LHCN-M2 (cell line): ENCODE data around the gene ANKEF1. TPM values are rescaled to one million over a fixed set of nuclear protein-coding genes. Genes with fewer than 3 reads are reported as not detected.
"Not testable (repeated sequence)": the region's sequence is repeated elsewhere in the genome, so short reads cannot be mapped to it uniquely, and the experiment has no call there.

Experiments
- DNase-seq: peaks from one replicate; pipeline ENCODE4 v3.0.0-alpha.2; 2012; ENCODE audit warnings: low read depth
- total RNA-seq: library from RNA; depleted of rRNA; stranded (reverse); fragments of >200 nt; gene quantifications from 2 replicates; pipeline ENCODE4 v1.2.3, GENCODE V29; 2014

Gene ANKEF1
- total RNA-seq, 1 experiment from 2014 or later = 0.23 TPM

DNA sequence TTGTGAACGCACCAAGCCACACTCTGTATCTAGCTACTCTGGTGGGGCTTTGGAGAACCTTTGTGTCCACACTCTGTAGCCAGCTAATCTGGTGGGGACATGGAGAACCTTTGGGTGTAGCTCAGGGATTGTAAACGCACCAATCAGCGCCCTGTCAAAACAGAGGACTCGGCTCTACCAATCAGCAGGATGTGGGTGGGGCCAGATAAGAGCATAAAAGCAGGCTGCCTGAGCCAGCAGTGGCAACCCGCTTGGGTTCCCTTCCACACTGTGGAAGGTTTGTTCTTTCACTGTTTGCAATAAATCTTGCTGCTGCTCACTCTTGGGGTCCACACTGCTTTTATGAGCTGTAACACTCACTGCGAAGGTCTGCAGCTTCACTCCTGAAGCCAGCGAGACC, 2.5 kb upstream of the ANKEF1 start:
- DNase-seq = not testable (repeated sequence)

DNA sequence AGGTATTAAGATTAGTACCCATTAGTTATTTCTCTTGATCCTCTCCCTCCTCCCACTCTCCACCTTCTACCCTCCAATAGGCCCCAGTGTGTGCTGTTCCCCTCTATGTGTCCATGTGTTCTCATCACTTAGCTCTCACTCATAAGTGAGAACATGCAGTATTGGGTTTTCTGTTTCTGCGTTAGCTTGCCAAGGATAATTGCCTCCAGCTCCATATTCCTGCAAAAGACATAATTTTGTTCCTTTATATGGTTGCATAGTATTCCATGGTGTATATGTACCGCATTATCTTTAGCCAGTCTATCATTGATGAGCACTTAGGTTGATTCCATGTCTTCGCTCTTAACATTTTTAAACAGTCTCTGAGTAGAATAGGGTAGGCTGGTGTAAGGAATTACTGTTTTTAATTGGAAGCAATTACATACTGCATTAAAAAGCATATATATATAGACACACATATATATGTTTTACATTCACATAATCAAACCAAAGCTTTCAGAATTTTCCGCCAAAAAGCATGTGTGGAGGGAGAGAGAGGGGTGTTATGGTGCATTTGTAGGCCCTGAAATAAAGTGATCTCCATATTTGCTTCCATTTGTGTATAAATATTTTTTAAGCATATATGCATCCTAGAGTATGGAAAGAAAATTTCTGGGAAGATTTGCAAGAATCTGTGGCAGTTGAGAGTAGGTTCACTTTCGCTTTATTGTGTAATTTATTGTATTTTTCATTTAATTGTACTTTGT, 709 bp upstream of the ANKEF1 start:
- no peak for DNase-seq

DNA sequence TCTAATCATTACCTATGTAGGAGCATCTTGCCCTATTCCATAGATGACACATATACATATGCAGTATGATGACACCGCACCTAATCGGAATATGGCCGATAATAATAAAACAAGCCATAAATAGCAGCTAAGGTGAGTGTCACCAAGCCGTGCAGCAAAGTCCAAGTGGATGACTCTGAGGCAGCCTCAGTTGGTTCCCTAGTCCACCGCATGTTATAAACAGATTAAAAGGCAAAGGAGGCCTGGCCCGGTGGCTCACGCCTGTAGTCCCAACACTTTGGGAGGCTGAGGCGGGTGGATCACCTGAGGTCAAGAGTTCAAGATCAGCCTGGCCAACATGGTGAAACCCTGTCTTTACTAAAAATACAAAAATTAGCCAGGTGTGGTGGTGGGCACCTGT, 1.5 kb downstream of the ANKEF1 start:
- DNase-seq = not testable (repeated sequence)

DNA sequence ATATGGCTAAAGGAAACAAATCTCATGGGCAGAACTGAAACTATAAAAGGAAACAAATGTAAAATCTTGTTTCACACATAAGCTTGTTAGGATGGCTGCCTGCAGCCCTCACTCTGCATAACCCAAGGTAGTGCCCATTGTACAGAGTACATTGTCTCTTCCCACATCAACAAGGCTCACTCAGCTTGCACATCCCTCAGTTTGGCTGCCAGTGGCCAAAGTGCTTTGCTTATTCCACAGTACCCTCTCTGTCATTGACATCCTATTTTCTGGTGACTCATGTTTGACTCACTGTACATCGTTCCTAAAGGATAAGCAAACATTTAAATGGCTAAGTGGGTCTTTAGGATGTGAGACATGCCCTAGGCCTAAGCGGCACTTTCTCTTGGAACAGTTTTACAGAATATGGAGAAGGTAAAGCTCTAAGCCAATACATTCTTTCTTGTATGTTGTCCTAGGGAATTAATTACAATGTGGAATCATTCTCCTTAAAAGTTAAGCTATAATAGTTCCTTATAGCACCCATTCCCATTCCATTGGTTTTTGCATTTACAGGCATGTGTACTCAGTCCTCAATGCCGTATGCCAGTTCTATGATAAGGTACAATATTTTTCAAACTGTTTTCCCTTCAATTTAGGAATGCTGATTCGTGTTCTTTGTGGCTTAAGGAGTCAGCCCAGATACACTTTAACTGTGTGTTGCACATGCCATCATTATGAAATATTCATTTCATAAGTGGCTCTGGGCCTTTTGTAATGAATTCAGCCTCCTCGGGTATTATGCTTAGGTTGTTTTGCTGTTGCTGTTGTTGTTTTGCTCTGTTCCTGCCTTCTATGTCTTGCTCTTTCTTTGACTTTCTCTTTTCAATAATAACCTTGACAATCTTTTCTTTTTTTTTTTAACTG, 5.5 kb downstream of the ANKEF1 start:
- peak; percentile 77 for DNase-seq

DNA sequence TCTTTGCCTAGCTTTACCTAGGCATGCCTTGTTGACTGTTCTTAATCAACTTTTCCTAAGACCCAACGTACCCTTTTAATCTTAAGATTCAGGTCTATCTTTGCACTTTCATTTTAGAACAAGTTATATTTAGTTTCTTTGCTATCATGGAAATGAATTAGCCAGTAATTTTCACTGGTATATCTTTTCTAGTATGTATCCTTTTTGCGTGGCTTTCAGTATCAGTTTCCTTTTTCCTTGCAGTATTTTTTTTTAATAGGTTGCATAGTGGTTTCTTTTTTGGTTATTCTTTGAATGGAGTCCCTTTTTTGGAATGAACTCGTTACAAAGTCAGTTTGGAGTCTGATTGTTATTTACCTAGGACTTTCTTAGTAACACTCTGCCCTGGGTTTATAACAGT, 7.3 kb downstream of the ANKEF1 start:
- DNase-seq = no peak

DNA sequence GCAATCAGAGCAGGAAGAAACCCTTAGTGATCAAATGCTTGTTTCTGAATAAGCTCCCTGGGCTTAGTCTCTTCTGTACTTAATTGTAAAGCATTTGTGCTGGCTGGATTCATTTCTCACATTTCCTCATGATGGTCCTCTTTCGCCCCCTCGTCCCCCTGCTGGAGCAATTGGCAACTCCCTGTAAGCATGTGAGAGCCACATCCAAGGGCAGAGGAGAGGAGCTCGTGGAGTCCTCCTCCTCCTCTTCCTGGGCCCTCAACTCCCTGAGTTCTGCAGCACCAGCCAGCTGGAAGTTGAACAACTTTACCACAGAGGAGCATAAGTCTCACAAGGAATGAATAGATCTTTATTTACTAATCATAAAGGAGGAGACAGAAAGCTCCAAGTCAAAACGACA, 12.6 kb downstream of the ANKEF1 start:
- peak; percentile 6 for DNase-seq

DNA sequence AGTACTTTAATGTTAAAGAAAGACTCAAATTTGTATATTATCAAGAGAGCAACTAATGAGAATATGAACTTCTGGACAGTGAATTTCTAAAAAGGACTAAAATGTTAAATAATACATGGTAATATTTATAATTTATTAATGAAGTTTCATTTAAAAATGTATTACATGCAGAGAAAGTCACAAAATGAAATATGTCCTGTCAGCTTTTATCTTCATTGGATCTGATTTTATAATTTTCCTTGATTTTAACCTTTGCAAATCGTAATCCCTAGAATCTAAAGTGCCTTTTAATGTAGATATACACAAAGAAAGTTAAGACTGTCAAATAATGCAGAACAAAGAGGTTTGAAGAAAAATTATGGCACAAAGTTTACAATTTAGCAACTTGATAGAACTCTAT, 16.4 kb downstream of the ANKEF1 start:
- DNase-seq = no peak

DNA sequence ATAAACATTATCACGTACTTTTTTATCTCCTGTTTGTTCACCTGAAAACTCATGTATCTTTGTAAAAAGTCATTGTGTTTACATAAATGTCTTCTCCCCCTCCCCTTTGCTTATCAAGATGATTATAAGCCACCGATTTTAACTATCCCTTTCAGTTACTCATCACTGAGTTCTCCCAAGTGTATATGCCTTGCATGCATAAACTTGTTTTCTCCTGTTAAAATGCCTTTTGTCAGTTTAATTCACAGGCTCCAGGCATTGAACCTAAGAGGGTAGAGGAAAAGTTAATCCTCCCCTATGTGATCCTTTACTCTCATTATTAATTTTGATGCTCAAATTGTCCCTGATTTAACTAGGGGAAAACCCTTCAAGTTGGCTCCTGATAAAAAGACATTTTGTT, 24.2 kb downstream of the ANKEF1 start:
- no peak for DNase-seq

DNA sequence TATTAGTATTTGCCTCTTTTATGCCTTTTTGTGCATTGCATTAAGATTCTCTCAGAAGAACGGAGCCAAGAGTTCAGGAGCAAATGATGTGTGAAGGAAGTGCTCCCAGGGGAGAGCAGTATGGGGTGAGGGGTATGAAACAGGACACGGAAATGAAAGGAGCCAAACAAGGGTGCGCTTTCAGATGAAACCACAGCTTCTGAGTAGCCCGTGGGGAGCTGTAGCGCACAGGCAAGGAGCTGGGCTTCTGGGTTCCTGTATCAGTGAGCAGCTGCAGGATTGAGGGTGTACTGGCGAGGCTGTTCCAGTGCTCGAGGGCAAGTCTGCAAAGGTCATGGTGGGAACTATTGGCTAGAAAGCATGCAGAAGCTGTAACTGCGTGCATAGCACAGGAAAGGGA, 25.4 kb downstream of the ANKEF1 start:
- DNase-seq = no peak

DNA sequence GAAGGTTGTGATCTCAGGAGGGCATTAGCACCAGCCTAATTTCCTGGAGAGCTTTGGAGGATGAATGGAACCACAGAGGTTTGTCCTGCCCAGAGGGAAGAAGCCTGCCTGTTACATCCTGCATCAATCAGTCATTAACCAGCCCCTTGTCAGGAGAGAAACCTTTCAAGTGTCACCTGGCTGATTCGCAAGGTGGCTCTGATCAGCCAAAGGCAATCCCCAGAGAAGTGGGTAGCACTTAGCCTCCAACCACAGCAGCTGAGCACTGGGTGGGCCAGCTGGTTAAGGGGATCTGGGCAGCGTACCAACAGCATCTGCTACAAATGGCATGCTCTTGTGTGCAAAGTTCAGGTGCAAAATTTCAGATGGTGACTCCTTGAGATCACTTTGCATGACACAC, 26.9 kb downstream of the ANKEF1 start:
- DNase-seq = no peak

DNA sequence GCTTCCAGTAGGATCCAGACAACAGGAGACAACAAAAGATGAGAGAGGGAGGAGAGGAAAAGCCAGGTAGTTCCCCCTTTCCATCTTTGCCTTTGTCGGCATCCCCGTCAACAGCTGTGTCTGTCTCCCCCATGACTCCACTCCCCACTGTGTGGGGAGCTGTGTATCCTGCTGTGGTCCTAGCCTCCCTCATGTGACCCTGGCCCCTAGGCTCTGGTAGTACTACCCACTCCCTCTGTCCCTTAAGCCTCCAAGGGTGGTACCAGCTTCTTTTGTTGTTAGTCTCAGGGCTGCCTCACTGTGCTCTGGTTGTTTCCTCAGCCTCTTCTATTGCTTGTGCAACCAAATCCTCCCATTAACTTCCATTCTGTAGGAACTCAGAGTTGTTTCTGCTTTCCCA, 28.7 kb downstream of the ANKEF1 start:
- DNase-seq = no peak

DNA sequence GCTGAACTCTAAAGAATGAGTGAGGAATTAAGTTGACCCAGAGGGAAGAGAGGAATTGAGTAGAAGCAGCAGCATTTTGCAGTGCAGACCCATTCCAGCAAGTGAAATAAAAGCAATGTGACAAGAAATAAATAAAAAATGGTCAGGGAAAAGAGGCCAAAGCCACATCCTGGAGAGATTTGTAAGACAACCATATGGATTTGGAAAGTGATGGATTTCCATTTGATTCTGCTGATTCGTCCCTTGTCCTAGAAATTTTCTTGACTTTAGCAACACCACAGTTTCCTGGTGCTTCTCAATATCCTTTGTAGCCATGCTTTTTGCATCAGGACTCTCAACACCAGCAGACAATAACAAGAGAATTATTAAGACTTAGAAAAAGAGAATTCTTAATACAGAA, 29.8 kb downstream of the ANKEF1 start:
- DNase-seq = no peak

DNA sequence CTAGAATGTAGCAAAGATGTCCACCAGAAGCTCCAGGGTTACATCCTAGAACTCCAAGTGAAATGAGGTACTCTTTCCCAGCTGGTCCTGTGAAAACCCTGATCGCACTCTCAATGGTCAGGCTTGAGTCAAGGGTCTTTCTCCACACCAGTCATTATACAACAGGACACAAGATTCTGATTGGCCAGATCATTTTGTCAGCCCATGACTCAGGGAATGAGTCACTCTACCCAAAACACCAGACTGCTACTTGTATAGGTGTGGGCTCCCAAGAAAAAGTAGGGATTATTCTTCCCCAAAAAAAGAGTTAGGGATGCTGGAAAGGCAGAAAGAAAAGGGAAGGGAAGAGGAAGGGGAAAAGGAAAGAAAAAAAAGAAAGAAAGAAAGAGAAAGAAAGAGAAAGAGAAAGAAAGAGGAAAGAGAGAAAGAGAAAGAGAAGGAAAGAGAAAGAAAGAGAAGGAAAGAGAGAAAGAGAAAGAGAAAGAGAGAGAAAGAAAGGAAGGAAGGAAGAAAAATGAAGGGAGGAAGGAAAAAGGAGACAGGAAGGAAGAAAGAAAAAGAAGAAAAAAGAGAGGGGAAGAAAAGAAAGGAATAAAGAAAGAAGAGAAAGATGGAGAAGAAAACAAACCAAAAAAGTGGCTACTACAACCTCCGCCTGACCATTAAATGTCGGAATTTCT, 30.5 kb downstream of the ANKEF1 start:
- peak; percentile 10 for DNase-seq

DNA sequence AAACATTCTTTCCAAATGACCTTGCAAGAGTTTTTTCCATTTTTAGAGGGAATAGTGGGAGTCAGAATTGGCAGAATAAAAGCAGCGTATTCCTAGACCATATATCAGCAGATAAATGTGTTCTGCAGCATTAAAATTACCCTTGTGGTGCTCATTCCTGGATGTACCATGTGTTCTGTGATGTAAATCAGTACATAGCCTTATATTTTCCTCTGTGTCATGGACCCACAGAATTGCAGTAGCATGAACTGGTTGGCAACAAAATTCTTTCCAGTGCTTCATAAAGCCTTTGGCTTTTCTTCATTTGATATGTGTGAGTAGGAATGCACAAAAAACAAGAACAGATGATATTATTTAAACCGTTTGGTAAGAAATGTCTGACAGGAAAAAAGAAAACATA, 32.5 kb downstream of the ANKEF1 start:
- DNase-seq = no peak

DNA sequence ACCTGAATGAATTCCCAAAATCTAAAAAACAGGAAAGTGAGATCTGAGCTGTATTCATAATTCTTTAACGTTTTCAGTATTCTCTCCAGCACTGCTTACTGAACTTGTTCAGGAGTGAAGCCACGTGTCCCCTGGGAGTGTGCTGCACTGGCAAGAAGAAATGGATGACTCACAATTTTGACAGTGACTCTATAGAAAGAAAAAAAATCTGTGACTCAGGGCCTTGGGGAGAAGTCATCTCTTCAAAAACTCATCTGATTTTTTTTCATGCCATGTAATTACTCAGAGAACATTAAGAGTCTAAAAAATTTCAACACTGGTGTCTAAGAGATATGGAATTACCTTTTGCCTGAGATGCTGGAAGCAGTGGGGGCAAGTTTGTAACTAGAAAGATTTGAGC, 39.7 kb downstream of the ANKEF1 start:
- DNase-seq = peak; percentile 89

DNA sequence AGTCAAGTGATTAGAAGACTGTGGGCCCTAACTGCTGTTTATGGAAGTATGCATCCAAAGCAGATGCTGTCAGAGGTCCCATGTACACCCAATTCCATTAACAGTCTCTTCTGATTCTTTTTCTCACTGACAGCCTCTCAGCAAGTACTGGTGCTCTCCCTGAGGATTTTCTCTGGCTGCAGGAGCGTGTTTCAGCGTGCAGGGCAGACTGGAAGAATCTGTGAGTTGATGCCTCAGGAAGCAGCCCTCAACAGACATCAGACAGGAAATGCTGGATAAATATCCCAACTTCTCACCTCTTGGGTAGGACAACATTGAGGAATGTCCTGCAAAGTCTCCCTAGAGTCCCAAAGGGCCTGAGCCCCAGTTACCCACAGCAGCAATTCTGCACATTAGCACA, 40.8 kb downstream of the ANKEF1 start:
- DNase-seq = no peak

DNA sequence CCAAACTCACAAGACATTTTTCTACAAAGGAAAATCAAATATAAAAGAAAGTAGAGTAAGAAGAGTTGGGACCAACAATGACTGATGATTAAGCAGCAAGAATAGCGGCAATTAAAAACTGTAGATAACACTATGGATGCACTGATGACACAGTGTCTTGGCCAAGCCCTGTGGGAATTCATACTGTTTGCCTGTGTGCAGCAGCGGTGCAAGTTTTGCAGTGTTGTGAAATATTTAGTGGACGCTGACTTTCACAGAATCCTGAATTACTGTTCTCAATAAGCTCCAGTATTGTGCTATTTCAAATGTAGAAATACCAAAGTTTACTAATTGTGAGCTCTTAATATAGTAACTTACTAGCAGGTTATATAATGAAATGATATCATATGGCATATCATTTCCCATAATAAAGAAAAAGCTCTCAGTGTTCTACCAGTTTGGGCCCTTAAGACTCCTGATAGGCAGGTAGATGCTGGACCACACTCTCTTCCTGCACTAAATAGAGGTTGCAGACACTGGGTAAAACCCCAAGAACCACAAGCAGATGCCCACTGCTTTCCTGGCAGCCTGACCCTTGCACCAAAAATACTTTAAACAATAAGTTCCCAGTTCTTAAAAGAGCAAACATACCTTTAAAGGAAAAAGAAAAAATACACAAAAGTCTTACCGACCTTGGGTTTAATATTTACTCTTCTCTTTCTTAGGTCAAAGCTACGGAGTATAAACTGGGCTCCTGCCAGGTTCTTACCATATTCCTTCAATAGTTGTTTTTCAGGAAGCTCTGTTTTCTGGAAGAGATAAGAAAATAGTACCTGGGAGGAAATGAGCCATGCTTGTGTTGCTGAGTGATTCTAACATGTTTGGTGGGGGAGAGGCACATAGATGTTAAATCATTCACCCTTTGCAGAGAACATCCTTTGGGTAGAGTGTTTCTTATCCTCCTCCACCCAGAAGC, 41.6 kb downstream of the ANKEF1 start:
- no peak for DNase-seq

DNA sequence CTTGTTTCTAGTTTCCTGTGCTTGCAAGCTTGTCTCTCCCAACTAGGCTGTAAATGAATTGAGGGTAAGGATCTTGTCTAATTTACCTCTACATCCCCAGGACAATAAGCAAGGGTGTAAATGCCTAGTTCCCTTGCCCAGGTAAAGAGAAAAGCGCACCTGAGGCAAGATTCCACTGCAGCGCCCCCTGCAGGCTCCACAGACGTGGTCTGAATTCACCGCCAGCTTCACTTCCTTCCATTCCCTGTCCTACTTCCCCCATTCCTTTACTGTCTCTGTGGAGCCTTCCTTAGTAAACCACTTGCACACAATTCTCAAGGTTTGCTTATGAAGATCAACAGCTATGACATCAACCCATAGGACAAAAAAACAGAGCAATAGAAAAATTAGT, 42.3 kb downstream of the ANKEF1 start:
- DNase-seq = no peak

DNA sequence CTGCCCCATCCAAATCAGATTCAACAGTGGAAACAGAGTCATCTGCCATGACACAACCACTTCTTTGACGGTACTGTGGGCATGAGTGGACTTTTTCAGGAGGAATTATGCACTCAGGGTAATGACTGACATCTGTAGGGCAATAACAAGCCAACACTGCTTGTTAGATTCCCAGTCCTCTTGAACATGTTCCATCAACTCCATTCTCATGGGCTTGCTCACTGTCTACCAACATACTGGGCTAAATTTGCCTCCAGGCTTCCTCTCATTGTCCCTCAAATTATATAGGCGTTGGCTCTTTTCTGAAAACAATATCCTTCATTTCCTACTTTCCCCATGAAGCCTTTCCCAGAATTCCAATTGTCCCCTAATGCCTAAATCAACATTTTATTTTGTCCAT, 43.1 kb downstream of the ANKEF1 start:
- DNase-seq = no peak

DNA sequence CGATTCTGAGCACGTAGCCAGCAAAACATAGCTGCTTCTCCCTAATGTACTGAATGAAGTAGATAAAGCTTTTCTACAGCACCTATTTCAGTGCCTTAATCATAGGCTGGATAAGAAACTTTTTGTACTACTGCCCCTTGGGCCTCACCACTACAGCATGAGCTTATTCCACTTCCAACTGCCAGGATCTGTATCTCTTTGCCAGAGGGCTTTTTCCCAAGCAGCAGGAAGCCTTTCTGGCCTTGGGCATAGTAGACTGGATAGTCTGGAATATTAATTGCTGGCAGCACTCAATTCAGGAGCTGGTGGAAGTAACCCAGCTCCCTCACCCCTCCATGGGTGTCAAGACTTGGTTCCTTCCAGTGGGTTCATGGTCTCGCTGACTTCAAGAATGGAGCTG, 43.6 kb downstream of the ANKEF1 start:
- no peak for DNase-seq

DNA sequence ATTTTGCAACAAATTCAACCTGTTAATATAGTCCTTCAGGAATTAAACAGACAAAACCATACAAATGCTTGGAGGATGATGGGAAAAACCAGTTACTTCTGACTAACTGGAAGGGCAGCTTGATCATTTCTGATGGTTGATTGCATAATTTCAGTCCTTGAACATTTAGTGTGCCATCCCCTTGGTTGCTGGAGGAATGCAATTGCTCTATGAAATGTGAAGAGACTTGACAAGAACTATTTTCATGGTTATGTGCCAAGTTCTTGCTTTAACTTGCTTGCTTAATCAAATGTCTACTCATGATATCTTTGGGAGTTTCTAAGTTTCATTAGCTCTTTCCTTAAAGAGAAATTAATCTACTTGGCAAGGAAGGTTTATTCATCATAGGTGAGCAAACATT, 45.2 kb downstream of the ANKEF1 start:
- DNase-seq = peak; percentile 60
